NCI-H510A (cell line): ENCODE measurements around the gene MOB3C.

Source experiments
- DNase-seq: peaks from one replicate; lab custom pipeline; 2025; lab: John Stamatoyannopoulos, UW

The MOB3C gene

DNA sequence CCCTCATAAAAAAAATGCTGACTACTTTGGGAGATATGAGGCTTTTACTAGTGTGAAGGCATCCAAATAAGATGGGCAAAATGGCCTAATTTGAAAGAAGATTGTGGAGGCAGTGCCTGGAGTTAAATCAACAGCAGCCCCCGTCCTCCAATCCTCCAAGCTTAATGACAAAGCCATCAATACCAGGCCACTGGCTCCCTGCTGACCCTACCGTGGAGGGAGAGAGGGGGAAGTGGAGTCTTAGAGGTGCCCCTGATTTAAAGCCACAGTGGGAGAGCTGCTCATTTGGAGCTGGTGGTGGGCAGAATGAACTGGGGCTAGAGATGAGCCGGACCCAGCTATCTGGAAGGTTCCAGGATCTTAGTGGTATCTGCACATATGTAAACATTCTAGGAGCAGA, 40.8 kb downstream of the MOB3C start:
- DNase-seq = no peak

DNA sequence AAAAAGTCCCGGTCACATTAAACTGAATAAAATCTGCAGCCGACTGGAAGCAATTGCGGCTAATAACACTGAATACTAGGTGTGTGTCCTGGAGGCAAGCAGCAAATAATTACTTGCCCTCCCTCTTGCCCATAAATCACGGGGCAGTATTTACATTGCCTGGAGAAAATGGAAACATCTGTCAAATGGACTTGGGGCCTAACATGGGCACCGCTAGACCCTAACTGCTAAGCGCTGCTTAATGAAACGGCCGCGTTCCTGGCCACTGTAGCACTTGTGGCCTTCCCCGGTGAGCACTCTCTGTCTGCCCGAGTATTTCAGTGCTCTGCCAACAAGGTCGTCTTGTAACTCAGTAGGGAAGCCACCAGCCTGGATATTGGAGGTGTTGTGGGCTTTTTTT, 41.3 kb downstream of the MOB3C start:
- no peak for DNase-seq

DNA sequence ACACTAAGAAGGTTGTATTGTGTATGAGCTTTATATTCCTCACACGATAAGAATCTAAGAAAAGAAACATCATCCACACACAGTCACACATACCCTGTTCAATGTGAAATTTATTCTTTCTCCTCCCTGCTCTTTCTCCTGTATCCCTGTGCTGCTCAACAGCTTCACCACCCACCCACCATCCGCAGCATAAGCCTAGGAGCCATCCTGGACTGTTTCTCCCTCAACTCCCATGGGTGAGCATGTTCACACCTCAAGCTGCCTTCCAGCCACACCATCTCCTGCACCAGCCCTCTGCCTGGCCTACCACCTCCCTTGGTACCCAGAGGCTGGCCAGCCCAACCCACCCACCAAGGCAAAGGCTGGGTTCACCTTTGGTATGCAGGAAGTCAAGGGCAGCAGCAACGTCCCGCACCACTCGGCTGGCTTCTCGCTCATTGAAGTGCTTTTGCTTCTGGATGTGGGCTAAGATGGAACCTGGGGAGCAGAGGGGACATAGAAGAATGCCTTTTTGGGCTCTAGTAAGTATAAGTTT, 44.9 kb downstream of the MOB3C start:
- DNase-seq = no peak

DNA sequence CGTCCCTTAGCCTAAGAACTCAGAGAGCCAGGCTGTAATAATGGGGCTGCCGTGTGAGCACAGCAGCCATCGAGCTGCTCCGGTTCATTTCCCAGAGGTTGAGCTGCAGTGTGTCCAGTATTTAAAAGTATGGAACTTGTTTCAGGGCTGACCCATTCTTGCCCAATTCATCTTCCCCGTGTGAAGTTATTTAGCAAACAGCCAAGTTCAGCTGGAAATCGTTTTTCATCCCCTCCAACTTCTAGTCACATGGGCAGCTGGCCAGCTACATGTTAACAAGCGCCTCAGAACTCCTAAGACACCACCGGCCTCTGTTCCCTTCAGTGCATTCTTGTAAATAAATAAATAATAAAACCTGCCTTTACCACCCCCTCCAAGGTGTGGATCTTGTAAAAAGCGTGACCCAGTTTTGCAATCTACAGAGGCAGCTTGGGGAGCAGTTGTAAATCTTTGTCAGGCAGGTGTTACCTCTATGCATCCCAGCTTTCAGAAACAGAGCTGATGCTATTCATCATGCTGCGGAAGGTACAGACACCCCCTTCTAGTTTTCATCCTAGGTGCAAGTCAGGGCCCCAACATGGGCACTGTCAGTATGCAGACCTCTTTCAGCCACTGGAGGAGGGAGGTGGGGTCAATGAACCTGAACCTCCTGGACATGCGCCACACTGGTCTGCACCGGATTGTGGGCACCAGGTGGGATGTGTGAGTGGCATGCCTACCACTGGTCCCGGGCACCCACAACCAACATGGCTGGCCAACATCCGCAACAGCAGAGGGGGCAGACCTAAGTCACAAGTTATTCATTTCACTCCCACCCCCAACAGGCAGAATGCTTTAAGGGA, 46.5 kb downstream of the MOB3C start:
- no peak for DNase-seq

DNA sequence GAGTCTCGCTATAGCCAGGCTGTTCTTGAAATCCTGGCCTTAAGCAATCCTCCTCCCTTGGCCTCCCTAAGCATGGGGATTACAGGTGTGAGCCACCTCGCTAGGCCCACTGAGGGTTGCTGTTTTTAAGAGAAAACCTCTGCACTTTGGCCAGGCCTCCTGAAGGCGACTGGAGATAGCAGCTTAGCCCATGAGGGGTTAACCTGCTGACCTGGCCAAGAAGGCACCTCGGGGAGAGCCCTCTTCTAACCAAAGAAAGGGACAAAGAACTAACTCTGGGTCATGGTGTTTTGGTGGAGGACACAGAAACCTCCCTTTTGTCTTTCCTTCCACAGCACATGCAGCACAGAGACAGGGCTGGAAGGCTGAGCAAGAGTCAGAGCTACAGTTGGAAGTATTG, 47.5 kb downstream of the MOB3C start:
- DNase-seq = no peak

DNA sequence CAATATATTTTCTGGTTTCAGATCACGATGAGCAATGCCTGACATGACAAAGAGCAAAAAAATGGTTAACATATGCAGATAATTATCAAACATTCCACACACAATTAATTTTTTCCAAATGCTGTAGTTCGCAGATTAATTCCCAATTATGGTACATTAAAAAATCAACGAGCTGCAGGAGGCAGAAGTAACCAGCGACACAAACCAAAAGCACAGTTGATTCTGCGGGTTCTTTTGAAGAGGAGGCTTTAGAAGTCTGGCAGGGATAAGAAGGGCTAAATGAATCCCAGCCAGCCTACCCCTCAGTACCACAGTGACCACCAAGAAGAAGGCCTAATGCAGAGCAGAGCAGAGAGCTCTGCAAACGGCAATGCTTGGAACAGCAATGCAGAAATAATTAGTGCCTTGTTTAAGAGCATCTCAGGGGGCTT, 48.1 kb downstream of the MOB3C start:
- no peak for DNase-seq

DNA sequence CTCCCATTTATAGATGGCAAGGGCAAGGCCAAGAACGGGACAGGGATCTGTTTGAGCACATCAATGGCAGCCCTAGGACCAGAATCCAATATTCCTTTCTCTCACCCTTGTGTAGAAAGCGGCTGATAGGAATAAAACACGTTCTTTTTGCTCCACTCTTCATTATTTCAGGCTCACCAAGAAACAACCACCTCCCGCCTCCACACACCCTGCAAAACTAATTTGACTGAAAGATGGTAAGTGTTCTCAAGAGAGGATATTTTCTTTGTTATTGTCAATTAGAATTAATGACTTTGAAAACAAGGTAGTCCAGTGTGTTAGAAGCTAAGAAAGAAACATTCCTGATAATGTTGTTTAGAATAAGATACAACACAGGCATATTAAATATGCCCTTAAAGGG, 53.3 kb downstream of the MOB3C start:
- no peak for DNase-seq

DNA sequence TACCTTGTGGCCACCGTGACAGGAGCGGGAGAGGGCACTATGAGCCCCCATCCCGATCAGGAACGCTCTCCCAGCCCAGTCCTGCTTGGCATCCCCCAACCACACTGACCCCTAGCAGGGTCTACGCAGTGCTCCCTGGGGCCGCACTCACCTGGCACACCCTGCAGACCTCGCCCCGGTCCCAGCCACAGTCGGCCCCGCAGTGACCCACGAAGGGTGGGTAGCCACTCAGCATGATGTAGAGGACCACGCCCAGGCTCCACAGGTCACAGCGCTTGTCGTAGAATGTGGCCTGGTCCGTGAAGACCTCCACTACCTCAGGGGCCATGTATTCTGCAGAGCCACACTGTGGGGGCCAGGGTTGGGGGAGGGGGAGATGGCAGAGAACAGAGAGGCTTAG, 54.1 kb downstream of the MOB3C start:
- DNase-seq = no peak

DNA sequence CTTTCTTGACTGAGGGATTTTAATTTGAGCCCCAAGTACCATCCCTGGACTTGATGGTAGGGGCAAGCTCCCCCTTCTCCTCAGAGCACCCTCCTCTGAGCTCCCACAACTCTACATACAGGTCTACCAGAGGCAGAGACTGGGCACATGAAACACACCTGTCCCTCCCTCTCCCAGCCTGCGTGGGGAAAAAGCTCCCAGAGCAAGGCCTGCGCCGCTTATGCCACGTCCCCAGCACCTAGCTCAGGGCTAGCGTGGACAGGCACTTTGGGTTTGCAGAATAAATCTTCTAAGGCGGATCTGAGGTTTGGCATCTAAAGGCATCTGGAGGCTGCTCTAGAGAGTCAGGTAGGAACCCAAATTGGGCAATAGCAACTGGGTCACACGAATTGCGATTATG, 57.6 kb downstream of the MOB3C start:
- DNase-seq = no peak

DNA sequence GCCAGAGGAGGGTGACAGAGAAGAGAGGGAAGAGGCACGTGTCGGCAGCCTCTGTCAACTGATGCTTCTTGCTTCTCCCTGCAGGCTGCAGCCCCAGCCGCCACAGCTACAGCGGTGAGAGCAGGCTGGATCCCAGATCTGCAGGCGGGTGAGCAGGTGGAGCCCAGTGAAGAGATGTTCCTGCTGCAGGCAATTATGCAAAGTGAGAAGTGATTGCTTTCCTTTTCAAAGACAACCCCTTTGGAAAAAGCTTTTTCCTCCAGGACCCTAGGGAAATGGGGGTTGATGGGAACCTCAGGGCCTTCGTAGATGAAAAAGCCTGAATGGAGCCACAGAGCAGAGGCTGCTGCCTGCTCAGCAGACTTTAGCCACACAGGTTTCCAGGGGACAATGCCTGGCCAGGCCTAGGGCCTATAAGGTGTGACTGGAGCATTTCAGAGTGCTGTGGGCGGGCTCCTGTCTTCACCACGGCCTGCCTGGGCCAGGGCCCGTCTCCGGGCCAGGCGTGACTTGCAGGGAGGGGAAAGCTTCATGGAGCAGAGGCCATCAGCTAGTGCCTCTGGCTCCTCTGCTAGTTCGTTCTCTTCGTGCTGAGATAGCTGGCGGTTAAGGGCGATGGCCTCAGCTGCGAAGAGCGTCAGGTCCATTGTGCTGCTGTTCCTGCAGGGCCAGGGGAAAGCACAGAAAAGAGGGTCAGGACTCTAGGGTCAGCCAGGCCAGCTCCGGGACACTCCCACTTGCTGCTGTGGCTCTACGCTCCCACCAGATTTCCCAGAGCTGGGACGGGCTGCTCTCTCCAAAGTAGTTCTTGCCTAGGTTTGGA, 58.3 kb downstream of the MOB3C start:
- DNase-seq = no peak
